ENCODE results near the gene ABTB2. TPM values are rescaled to one million over a fixed set of nuclear protein-coding genes. Genes with fewer than 3 reads are reported as not detected.

Gene ABTB2
- total RNA-seq, 1 experiment from 2014 or later, result 5.5 TPM

DNA sequence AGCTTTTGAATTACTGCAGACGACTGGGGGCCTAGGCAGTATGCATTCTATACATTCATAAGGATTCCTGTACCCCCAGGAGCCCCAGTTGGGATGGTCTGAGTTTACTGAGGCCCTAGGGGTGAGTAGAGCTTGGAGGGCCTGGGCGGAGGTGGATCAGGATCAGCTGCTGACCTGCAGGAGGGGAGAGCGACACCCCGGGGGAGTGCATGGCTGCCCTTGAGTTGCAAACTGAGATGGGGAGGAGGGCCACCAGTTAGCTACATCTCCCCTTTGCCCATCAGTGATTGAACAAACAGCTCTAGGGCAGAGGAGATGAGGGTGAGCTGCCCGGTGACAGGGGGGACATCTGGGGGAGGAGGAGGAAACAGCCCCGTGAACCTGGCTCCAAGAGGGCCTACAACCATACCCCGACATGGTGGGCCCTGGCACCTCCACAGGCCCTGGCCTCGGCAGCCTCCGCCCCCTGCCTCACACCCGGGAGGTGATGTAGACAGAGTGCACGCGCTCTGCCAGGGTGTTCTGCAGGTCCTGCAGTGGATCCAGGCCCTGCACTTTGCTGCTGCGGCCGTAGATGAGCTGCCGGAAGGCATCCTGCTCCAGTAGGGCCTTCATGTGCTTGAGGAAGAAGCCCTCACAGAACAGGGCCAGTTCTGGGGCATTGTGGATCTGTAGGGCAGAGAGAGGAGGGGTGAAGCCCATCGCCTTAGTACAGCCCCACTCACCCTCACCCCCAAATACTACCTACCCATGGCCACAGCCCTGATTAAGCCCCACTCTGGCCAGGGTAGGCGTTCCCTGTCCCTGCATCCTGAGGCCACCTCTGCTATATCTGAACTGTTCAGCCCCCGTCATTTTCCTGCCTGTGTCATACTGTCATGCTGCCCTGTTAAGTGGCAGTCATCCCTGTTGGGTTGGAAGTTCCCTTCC is 205.6 kb downstream of the ABTB2 start:
- Histone ChIP-seq H4K5ac (ENCODE audit: insufficient read length, low read depth, low read length) (no peak overlapping the region), H2AFZ (ENCODE audit: low read length) (no peak overlapping the region), H2BK20ac (ENCODE audit: low read depth, low read length, poor library complexity, severe bottlenecking) (no peak overlapping the region), H4K20me1 (ENCODE audit: control insufficient read depth, insufficient read depth, insufficient read length) (no peaks in the 10 kb centered on the region), H3K9me3 (ENCODE audit: control insufficient read depth, low read depth, low read length) (no peaks in the 10 kb centered on the region), H3K27me3 (ENCODE audit: insufficient read depth, low read length) (no peaks in the 10 kb centered on the region), H3K4me2 (ENCODE audit: insufficient read depth, insufficient read length, low read length) (no peak overlapping the region), H3K9ac (ENCODE audit: extremely low read depth, insufficient read length, low read length) (no peak overlapping the region), H3K23me2 (ENCODE audit: insufficient read length, low read depth, low read length, poor library complexity, severe bottlenecking) (no peaks in the 10 kb centered on the region), H2BK15ac (ENCODE audit: low read depth, low read length) (no peak overlapping the region), H3K27ac (ENCODE audit: insufficient read length, low read depth, low read length) (no peak overlapping the region), H3K4ac (ENCODE audit: low read depth, low read length) (no peak overlapping the region), H2AK5ac (ENCODE audit: insufficient read length, low read length) (no peak overlapping the region), H2BK12ac (ENCODE audit: insufficient read length, low read depth, low read length) (no peak overlapping the region), H3T11ph (ENCODE audit: low read length) (no peak overlapping the region), H2BK5ac (ENCODE audit: insufficient read length, low read length) (no peak overlapping the region), H3K23ac (ENCODE audit: insufficient read length, low read depth, low read length) (no peak overlapping the region), H3K79me1 (ENCODE audit: insufficient read depth, low read depth, low read length, poor library complexity, severe bottlenecking) (no peaks in the 10 kb centered on the region), H2BK120ac (ENCODE audit: low read depth, low read length, poor library complexity, severe bottlenecking) (no peak overlapping the region), H3K56ac (ENCODE audit: insufficient read length, low read depth, low read length) (no peak overlapping the region), H3K18ac (ENCODE audit: insufficient read length, low read depth, low read length) (no peak overlapping the region), H3K4me1 (ENCODE audit: insufficient read depth, low read length) (no peaks in the 10 kb centered on the region), H3K14ac (ENCODE audit: insufficient read depth, low read length) (no peak overlapping the region), H4K91ac (ENCODE audit: insufficient read length, low read depth, low read length) (no peak overlapping the region), H4K8ac (replicated peaks; ENCODE audit: insufficient read length, low read depth, low read length) (no peak overlapping the region), H3K79me2 (ENCODE audit: insufficient read depth, low read length) (no peaks in the 10 kb centered on the region)
- WGBS (ENCODE audit: extremely low coverage, insufficient read length, low lambda C conversion rate), result no CpG with 5 or more reads among the region's 18 CpGs
- no peak for TF ChIP-seq CTCF (conservative IDR thresholded peaks at IDR 0.05)
- peaks cover 18 to 35% (median 19%) of the 10 kb centered on the region in 3 experiments; a peak in 6 of 7 replicates for H3K36me3 Mint-ChIP-seq (ENCODE audit: insufficient read depth in 1 of 3, low read depth in 3 of 3)
- H3K27ac Mint-ChIP-seq, result peak overlapping the region in 1 of 3 experiments; percentile 67; a peak in 2 of 7 replicates
- H3K27me3 Mint-ChIP-seq (ENCODE audit: low read depth), result no peaks in the 10 kb centered on the region
- no peaks in the 10 kb centered on the region for H3K4me1 Mint-ChIP-seq
- no peak overlapping the region for H3K4me3 Mint-ChIP-seq
- no peaks in the 10 kb centered on the region for H3K9me3 Mint-ChIP-seq
- no peak for DNase-seq
